IMR-90 (cell line): ENCODE data around the gene FOXN3. TPM values are rescaled to one million over a fixed set of nuclear protein-coding genes. Genes with fewer than 3 reads are reported as not detected.
A peak's percentile ranks its signal among the peaks of the same experiment; 100 is the strongest.

Source experiments
- ATAC-seq: fragments of 200-7000 bp; cut with Tn5 transposase; 2 replicates; pipeline ENCODE4 v1.9.1; 2020; ENCODE audit warnings: low read depth, mild to moderate bottlenecking, moderate library complexity
- BruUV-seq: library from RNA; stranded (reverse); fragments of 400-500 nt; replicated peaks from 2 replicates; lab custom pipeline; 2021; lab: Mats Ljungman, UMichigan
- CTCF ChIA-PET: fragments of 300-600 bp; formaldehyde crosslinking; extraction: SDS; loops from one replicate; lab custom pipeline; 2021; ENCODE audit warnings: antibody characterized with exemption; lab: Yijun Ruan, JAX
- POLR2A ChIA-PET: fragments of 300-600 bp; sonication (Branson Sonifier 250); formaldehyde crosslinking; loops from one replicate; lab custom pipeline; 2022; ENCODE audit warnings: antibody characterized with exemption; ENCODE audit not compliant: unreplicated experiment; lab: Charles Lee
- DNase-seq: peaks from one replicate; pipeline ENCODE4 v3.0.0; 2013
- H2AFZ ChIP-seq: replicated peaks from 2 replicates; pipeline ENCODE3; 2013; ENCODE audit warnings: low read length, mild to moderate bottlenecking; ENCODE audit not compliant: poor library complexity
- H2AK5ac ChIP-seq: 2 replicates; pipeline ENCODE4 v1.6.1; 2013; ENCODE audit warnings: low read depth, low read length, inconsistent platforms
- H2AK9ac ChIP-seq: replicated peaks from 2 replicates; pipeline ENCODE3; 2013; ENCODE audit warnings: mild to moderate bottlenecking, low read depth, low read length, moderate library complexity; ENCODE audit not compliant: poor library complexity
- H2BK120ac ChIP-seq: 2 replicates; pipeline ENCODE4 v1.6.1; 2013; ENCODE audit warnings: low read depth, low read length, inconsistent platforms
- H2BK15ac ChIP-seq: 3 replicates; pipeline ENCODE4 v1.6.1; 2013; ENCODE audit warnings: low read depth, low read length, inconsistent platforms
- H2BK20ac ChIP-seq: 2 replicates; pipeline ENCODE4 v1.6.1; 2013; ENCODE audit warnings: low read depth, mild to moderate bottlenecking, inconsistent platforms, low read length, moderate library complexity
- H2BK5ac ChIP-seq: 2 replicates; pipeline ENCODE4 v1.6.1; 2013; ENCODE audit warnings: mild to moderate bottlenecking, low read depth, low read length, inconsistent platforms; ENCODE audit not compliant: poor library complexity, severe bottlenecking
- H3K14ac ChIP-seq: replicated peaks from 2 replicates; pipeline ENCODE4 v1.6.1; 2013; ENCODE audit warnings: low read depth, low read length, inconsistent platforms
- H3K18ac ChIP-seq: 2 replicates; pipeline ENCODE4 v1.6.1; 2013; ENCODE audit warnings: low read depth, low read length, control low read depth
- H3K23ac ChIP-seq: 2 replicates; pipeline ENCODE4 v1.6.1; 2013; ENCODE audit warnings: low read depth, low read length, inconsistent platforms
- H3K27ac ChIP-seq: 2 replicates; pipeline ENCODE4 v1.5.1; 2013; ENCODE audit warnings: mild to moderate bottlenecking, control low read depth, low read length; ENCODE audit not compliant: insufficient read depth
- H3K27me3 ChIP-seq: 2 replicates; pipeline ENCODE4 v1.6.1; 2013; ENCODE audit warnings: low read length; ENCODE audit not compliant: control insufficient read depth, insufficient read depth
- H3K36me3 ChIP-seq: 2 replicates; pipeline ENCODE4 v1.6.1; 2013; ENCODE audit warnings: low read length, mixed read lengths; ENCODE audit not compliant: control insufficient read depth, insufficient read depth
- H3K4ac ChIP-seq: 2 replicates; pipeline ENCODE4 v1.6.1; 2013; ENCODE audit warnings: low read depth, low read length, inconsistent platforms
- H3K4me1 ChIP-seq: 2 replicates; pipeline ENCODE4 v1.6.1; 2013; ENCODE audit warnings: low read length, mixed read lengths; ENCODE audit not compliant: control insufficient read depth, insufficient read depth
- H3K4me2 ChIP-seq: 2 replicates; pipeline ENCODE4 v1.6.1; 2013; ENCODE audit warnings: low read depth, mild to moderate bottlenecking, control low read depth, low read length, moderate library complexity
- H3K4me3 ChIP-seq: 2 replicates; pipeline ENCODE4 v1.5.1; 2013; ENCODE audit warnings: low read depth, mild to moderate bottlenecking, control low read depth, low read length, moderate library complexity; ENCODE audit not compliant: insufficient read depth
- H3K56ac ChIP-seq: 2 replicates; pipeline ENCODE4 v1.6.1; 2013; ENCODE audit warnings: low read length, inconsistent platforms; ENCODE audit not compliant: insufficient read depth; ENCODE audit errors: extremely low read depth
- H3K79me1 ChIP-seq, 2 experiments: 2 replicates each; pipeline ENCODE4 v1.6.1; 2013; ENCODE audit warnings: low read length in 2 of 2, inconsistent platforms in 1 of 2, low read depth in 1 of 2
- H3K9ac ChIP-seq: 2 replicates; pipeline ENCODE4 v1.6.1; 2013; ENCODE audit warnings: low read depth, low read length, control low read depth
- H3K9me1 ChIP-seq: 2 replicates; pipeline ENCODE4 v1.6.1; 2013; ENCODE audit warnings: low read length, inconsistent platforms; ENCODE audit not compliant: insufficient read depth
- H3K9me3 ChIP-seq: 2 replicates; pipeline ENCODE4 v1.6.1; 2013; ENCODE audit warnings: low read length; ENCODE audit not compliant: control insufficient read depth, insufficient read depth
- H4K20me1 ChIP-seq: 2 replicates; pipeline ENCODE4 v1.6.1; 2013; ENCODE audit warnings: low read length, inconsistent platforms; ENCODE audit not compliant: insufficient read depth
- H4K5ac ChIP-seq: 2 replicates; pipeline ENCODE4 v1.6.1; 2013; ENCODE audit warnings: mild to moderate bottlenecking, low read depth, low read length, control low read depth
- H4K8ac ChIP-seq, 2 experiments: 2 replicates each; pipeline ENCODE4 v1.6.1; 2013; ENCODE audit warnings: low read depth in 2 of 2, low read length in 2 of 2, control low read depth in 1 of 2, inconsistent platforms in 1 of 2
- H4K91ac ChIP-seq: 2 replicates; pipeline ENCODE4 v1.6.1; 2013; ENCODE audit warnings: low read depth, low read length, inconsistent platforms; ENCODE audit not compliant: insufficient read depth
- SMC3 ChIP-seq: fragments of 150-350 bp; IDR thresholded peaks from 2 replicates; pipeline ENCODE4 v1.6.1; 2016; ENCODE audit warnings: low read depth, mild to moderate bottlenecking, antibody characterized with exemption, low read length, moderate library complexity
- WGBS, 2 experiments: methylation state at CpG; one replicate each; pipeline versions ENCODE4 v1.1.5 to v1.1.7; 2013; ENCODE audit warnings: missing lambda C conversion rate in 2 of 2; ENCODE audit not compliant: insufficient read length in 1 of 2; ENCODE audit errors: extremely low coverage in 2 of 2; 5-methylcytosine and 5-hydroxymethylcytosine counted together
- dilution Hi-C: fragments of 300-500 bp; cut with HindIII; formaldehyde crosslinking; loops from one replicate; pipeline ENCODE4 v1.14.3; 2018; ENCODE audit warnings: low sequenced_read_pairs; ENCODE audit not compliant: unreplicated experiment
- in situ Hi-C: fragments of 300-500 bp; cut with MboI; formaldehyde crosslinking; loops from 3 replicates; pipeline ENCODE4 v1.14.3; 2019; ENCODE audit warnings: low sequenced_read_pairs, inconsistent platforms, mixed read lengths
- intact Hi-C: fragments of 100-400 bp; cut with micrococcal nuclease; formaldehyde crosslinking; loops from 2 replicates; pipeline ENCODE4 v1.10.0; 2022
- polyA plus RNA-seq, 3 experiments: library from polyadenylated mRNA; depleted of rRNA; stranded (reverse); fragments of >200 nt; gene quantifications; 2 replicates each; pipeline ENCODE4 v1.2.3, GENCODE V29; 2012; ENCODE audit warnings: low replicate concordance in 1 of 3
- total RNA-seq: library from RNA; depleted of rRNA; stranded (reverse); fragments of >200 nt; gene quantifications from 2 replicates; pipeline ENCODE4 v1.2.3, GENCODE V29; 2012

Gene FOXN3
- total and polyA plus RNA-seq, 2 of the 4 experiments (the other 2 are of a cell fraction): 22.6 to 33.7 TPM

DNA sequence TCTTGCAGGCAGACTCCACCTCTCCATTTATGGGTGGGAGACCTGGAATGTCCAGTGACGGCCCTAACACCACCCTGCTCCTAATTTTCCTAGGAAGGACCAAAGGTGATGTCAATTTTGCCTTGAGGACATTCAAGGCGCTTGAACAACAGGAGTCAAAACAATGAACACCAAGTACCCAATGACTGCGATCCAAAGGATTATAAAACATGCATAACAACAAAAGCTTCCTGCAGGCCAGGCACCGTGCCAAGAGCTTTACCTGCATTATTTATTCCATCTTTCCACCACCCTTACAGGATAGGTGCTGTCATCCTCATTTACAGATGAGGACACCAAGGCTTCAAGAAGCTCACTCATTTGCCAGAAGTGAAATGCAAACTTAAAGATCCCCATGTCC lies 15.2 kb upstream of the FOXN3 start:
- H4K8ac ChIP-seq: no peak overlapping the region
- in situ Hi-C loops (no loop called here), dilution Hi-C loops (no loop called here), intact Hi-C loops (no loop called here)
- peaks cover 24% of the 10 kb centered on the region for H3K4me1 ChIP-seq
- POLR2A ChIA-PET: no interaction called here
- peaks cover 19 to 36% of the 10 kb centered on the region in 2 experiments for H3K79me1 ChIP-seq
- H3K4me3 ChIP-seq: no peak overlapping the region
- H2BK15ac ChIP-seq: no peak overlapping the region
- no peak overlapping the region for H3K27ac ChIP-seq
- H3K27me3 ChIP-seq: no peaks in the 10 kb centered on the region
- H4K91ac ChIP-seq: peak overlapping the region; percentile 20; the same call in 1 of the 2 replicates
- DNase-seq (no peak), ATAC-seq (no peak)
- TF ChIP-seq SMC3: no peak
- no peak overlapping the region for H4K5ac ChIP-seq
- no peak overlapping the region for H3K4me2 ChIP-seq
- no peak overlapping the region for H3K9ac ChIP-seq
- H2AFZ ChIP-seq: no peak overlapping the region
- no peaks in the 10 kb centered on the region for H3K9me3 ChIP-seq
- H2BK5ac ChIP-seq: no peak overlapping the region
- no peak overlapping the region for H2AK9ac ChIP-seq
- peak overlapping the region; percentile 64 for H2AK5ac ChIP-seq
- H2BK120ac ChIP-seq: no peak overlapping the region
- H4K20me1 ChIP-seq: no peaks in the 10 kb centered on the region
- CTCF ChIA-PET: no interaction called here
- no peak overlapping the region for H3K23ac ChIP-seq
- peak overlapping the region; percentile 52 for H2BK20ac ChIP-seq
- peak overlapping the region; percentile 38; the same call in 1 of the 2 replicates for H3K4ac ChIP-seq
- WGBS, 2 experiments: 90% methylated on average over 3 of the region's 4 CpGs; no CpG with 5 or more reads in 1 of the 2 experiments
- 0 out of 2 replicates have a peak, but pooled peaks cover 1% of the 10 kb centered on the region for H3K36me3 ChIP-seq
- H3K56ac ChIP-seq: no peak overlapping the region
- H3K18ac ChIP-seq: no peak overlapping the region
- H3K14ac ChIP-seq: no peak overlapping the region
- BruUV-seq: no TSS peak
- H3K9me1 ChIP-seq: peaks cover 14% of the 10 kb centered on the region
